Measurements from ENCODE around the gene C9orf43. TPM values are rescaled to one million over a fixed set of nuclear protein-coding genes. Genes with fewer than 3 reads are reported as not detected.
"Not testable (repeated sequence)": the region's sequence is repeated elsewhere in the genome, so short reads cannot be mapped to it uniquely, and the experiment has no call there.

C9orf43 gene
- total and polyA plus RNA-seq, 5 donors from 2014 or later, result 0.12 to 0.48 (median 0.29) TPM; not detected in 1

- no peaks in the 10 kb centered on the region for H3K9me3 ChIP-seq (ENCODE audit: control insufficient read depth in 2 of 2, low read length in 2 of 2)
- no peak for DNase-seq
- no peaks in the 10 kb centered on the region for H3K4me1 ChIP-seq (ENCODE audit: control insufficient read depth, insufficient read depth, low read length, poor library complexity, severe bottlenecking)
- H3K27me3 Mint-ChIP-seq, result peaks cover 19% of the 10 kb centered on the region
- no peak overlapping the region for H3K4me3 Mint-ChIP-seq
- H3K36me3 ChIP-seq (ENCODE audit: control insufficient read depth, insufficient read depth, low read length), result no peaks in the 10 kb centered on the region
- H3K27me3 ChIP-seq (ENCODE audit: control insufficient read depth, insufficient read depth, low read length), result no peaks in the 10 kb centered on the region
- no peak overlapping the region for H3K27ac ChIP-seq (ENCODE audit: insufficient read depth, low read length, poor library complexity, severe bottlenecking)
- no peaks in the 10 kb centered on the region for H3K36me3 Mint-ChIP-seq
- no peak for ATAC-seq (ENCODE audit: low read depth in 2 of 2)
- H3K4me1 Mint-ChIP-seq, result no peaks in the 10 kb centered on the region
- no peak overlapping the region for H3K27ac Mint-ChIP-seq
- peaks cover 0 to 1% (median 0%) of the 10 kb centered on the region in 7 donors for H3K9me3 Mint-ChIP-seq
- no peak overlapping the region for H3K4me3 ChIP-seq (ENCODE audit: low read depth, low read length)
These were observed 20.6 kb downstream of the C9orf43 start for GRCh38 chr9:113431191-113431590.

GRCh38 chr9:113436728-113437515 lies 26.4 kb downstream of the C9orf43 start:
- no peak overlapping the region for H3K4me3 ChIP-seq (ENCODE audit: low read depth, low read length)
- no peak for ATAC-seq (ENCODE audit: low read depth in 2 of 2)
- no peak overlapping the region for H3K27ac ChIP-seq (ENCODE audit: insufficient read depth, low read length, poor library complexity, severe bottlenecking)
- peaks cover 0 to 2% (median 0%) of the 10 kb centered on the region in 7 donors for H3K9me3 Mint-ChIP-seq
- H3K27me3 Mint-ChIP-seq, result peaks cover 27% of the 10 kb centered on the region
- H3K4me3 Mint-ChIP-seq, result no peak overlapping the region
- DNase-seq, result no peak
- no peaks in the 10 kb centered on the region for H3K36me3 Mint-ChIP-seq
- H3K36me3 ChIP-seq (ENCODE audit: control insufficient read depth, insufficient read depth, low read length), result no peaks in the 10 kb centered on the region
- no peaks in the 10 kb centered on the region for H3K9me3 ChIP-seq (ENCODE audit: control insufficient read depth in 2 of 2, low read length in 2 of 2)
- no peaks in the 10 kb centered on the region for H3K4me1 Mint-ChIP-seq
- no peaks in the 10 kb centered on the region for H3K4me1 ChIP-seq (ENCODE audit: control insufficient read depth, insufficient read depth, low read length, poor library complexity, severe bottlenecking)
- H3K27ac Mint-ChIP-seq, result no peak overlapping the region
- H3K27me3 ChIP-seq (ENCODE audit: control insufficient read depth, insufficient read depth, low read length), result no peaks in the 10 kb centered on the region

- not testable (repeated sequence) for DNase-seq; H3K4me1 ChIP-seq (ENCODE audit: control insufficient read depth, insufficient read depth, low read length, poor library complexity, severe bottlenecking); H3K36me3 ChIP-seq (ENCODE audit: control insufficient read depth, insufficient read depth, low read length); H3K4me3 ChIP-seq (ENCODE audit: low read depth, low read length); H3K4me3 Mint-ChIP-seq; H3K9me3 Mint-ChIP-seq; H3K4me1 Mint-ChIP-seq; H3K27me3 ChIP-seq (ENCODE audit: control insufficient read depth, insufficient read depth, low read length); H3K27ac Mint-ChIP-seq; H3K36me3 Mint-ChIP-seq; ATAC-seq (ENCODE audit: low read depth in 2 of 2); H3K27ac ChIP-seq (ENCODE audit: insufficient read depth, low read length, poor library complexity, severe bottlenecking); H3K9me3 ChIP-seq (ENCODE audit: control insufficient read depth in 2 of 2, low read length in 2 of 2)
- peaks cover 20% of the 10 kb centered on the region for H3K27me3 Mint-ChIP-seq
These were observed 27.2 kb downstream of the C9orf43 start for GRCh38 chr9:113437716-113438115.

GRCh38 chr9:113444736-113445135 lies 34.2 kb downstream of the C9orf43 start:
- no peaks in the 10 kb centered on the region for H3K4me1 Mint-ChIP-seq
- no peaks in the 10 kb centered on the region for H3K9me3 ChIP-seq (ENCODE audit: control insufficient read depth in 2 of 2, low read length in 2 of 2)
- DNase-seq (no peak), ATAC-seq (ENCODE audit: low read depth in 2 of 2) (no peak)
- no peak overlapping the region for H3K27ac ChIP-seq (ENCODE audit: insufficient read depth, low read length, poor library complexity, severe bottlenecking)
- H3K27me3 Mint-ChIP-seq, result no peaks in the 10 kb centered on the region
- H3K27me3 ChIP-seq (ENCODE audit: control insufficient read depth, insufficient read depth, low read length), result no peaks in the 10 kb centered on the region
- H3K4me3 ChIP-seq (ENCODE audit: low read depth, low read length), result no peak overlapping the region
- no peaks in the 10 kb centered on the region for H3K4me1 ChIP-seq (ENCODE audit: control insufficient read depth, insufficient read depth, low read length, poor library complexity, severe bottlenecking)
- no peak overlapping the region for H3K4me3 Mint-ChIP-seq
- H3K9me3 Mint-ChIP-seq, result no peaks in the 10 kb centered on the region
- no peak overlapping the region for H3K27ac Mint-ChIP-seq
- no peaks in the 10 kb centered on the region for H3K36me3 ChIP-seq (ENCODE audit: control insufficient read depth, insufficient read depth, low read length)
- H3K36me3 Mint-ChIP-seq, result no peaks in the 10 kb centered on the region

GRCh38 chr9:113446323-113446740 lies 35.8 kb downstream of the C9orf43 start:
- Mint-ChIP-seq H3K4me3 (no peak overlapping the region), H3K36me3 (no peaks in the 10 kb centered on the region), H3K27me3 (no peaks in the 10 kb centered on the region), H3K9me3 (no peaks in the 10 kb centered on the region), H3K4me1 (no peaks in the 10 kb centered on the region), H3K27ac (no peak overlapping the region)
- ATAC-seq (ENCODE audit: low read depth in 2 of 2) (no peak), DNase-seq (peak in 2 of 3 donors; percentile 49 to 51)
- no peaks in the 10 kb centered on the region for H3K36me3 ChIP-seq (ENCODE audit: control insufficient read depth, insufficient read depth, low read length)
- no peaks in the 10 kb centered on the region for H3K4me1 ChIP-seq (ENCODE audit: control insufficient read depth, insufficient read depth, low read length, poor library complexity, severe bottlenecking)
- no peak overlapping the region for H3K27ac ChIP-seq (ENCODE audit: insufficient read depth, low read length, poor library complexity, severe bottlenecking)
- H3K27me3 ChIP-seq (ENCODE audit: control insufficient read depth, insufficient read depth, low read length), result no peaks in the 10 kb centered on the region
- H3K4me3 ChIP-seq (ENCODE audit: low read depth, low read length), result no peak overlapping the region
- H3K9me3 ChIP-seq (ENCODE audit: control insufficient read depth in 2 of 2, low read length in 2 of 2), result no peaks in the 10 kb centered on the region

- no peaks in the 10 kb centered on the region for H3K9me3 ChIP-seq (ENCODE audit: control insufficient read depth in 2 of 2, low read length in 2 of 2)
- no peaks in the 10 kb centered on the region for H3K27me3 Mint-ChIP-seq
- H3K4me1 ChIP-seq (ENCODE audit: control insufficient read depth, insufficient read depth, low read length, poor library complexity, severe bottlenecking), result no peaks in the 10 kb centered on the region
- H3K4me3 Mint-ChIP-seq, result no peak overlapping the region
- no peaks in the 10 kb centered on the region for H3K36me3 ChIP-seq (ENCODE audit: control insufficient read depth, insufficient read depth, low read length)
- H3K27ac ChIP-seq (ENCODE audit: insufficient read depth, low read length, poor library complexity, severe bottlenecking), result no peak overlapping the region
- no peaks in the 10 kb centered on the region for H3K36me3 Mint-ChIP-seq
- no peak overlapping the region for H3K27ac Mint-ChIP-seq
- no peak for ATAC-seq (ENCODE audit: low read depth in 2 of 2)
- H3K4me3 ChIP-seq (ENCODE audit: low read depth, low read length), result no peak overlapping the region
- H3K9me3 Mint-ChIP-seq, result no peaks in the 10 kb centered on the region
- DNase-seq, result no peak
- H3K27me3 ChIP-seq (ENCODE audit: control insufficient read depth, insufficient read depth, low read length), result no peaks in the 10 kb centered on the region
- no peaks in the 10 kb centered on the region for H3K4me1 Mint-ChIP-seq
These were observed 38.8 kb downstream of the C9orf43 start for GRCh38 chr9:113449376-113449775.

- Mint-ChIP-seq H3K4me3 (no peak overlapping the region), H3K27ac (peak overlapping the region in 1 of 3 donors; percentile 21), H3K4me1 (no peaks in the 10 kb centered on the region), H3K9me3 (peaks cover 0 to 2% (median 0%) of the 10 kb centered on the region in 7 donors), H3K27me3 (no peaks in the 10 kb centered on the region), H3K36me3 (no peaks in the 10 kb centered on the region)
- Histone ChIP-seq H3K27me3 (ENCODE audit: control insufficient read depth, insufficient read depth, low read length) (no peaks in the 10 kb centered on the region), H3K9me3 (ENCODE audit: control insufficient read depth in 2 of 2, low read length in 2 of 2) (no peaks in the 10 kb centered on the region), H3K4me1 (ENCODE audit: control insufficient read depth, insufficient read depth, low read length, poor library complexity, severe bottlenecking) (no peaks in the 10 kb centered on the region), H3K36me3 (ENCODE audit: control insufficient read depth, insufficient read depth, low read length) (no peaks in the 10 kb centered on the region), H3K4me3 (ENCODE audit: low read depth, low read length) (no peak overlapping the region), H3K27ac (ENCODE audit: insufficient read depth, low read length, poor library complexity, severe bottlenecking) (no peak overlapping the region)
- ATAC-seq (ENCODE audit: low read depth in 2 of 2) (no peak), DNase-seq (no peak)
These were observed 41.6 kb downstream of the C9orf43 start for GRCh38 chr9:113452113-113452605.
